H1 (cell line): ENCODE measurements around the gene INA. TPM values are rescaled to one million over a fixed set of nuclear protein-coding genes. Genes with fewer than 3 reads are reported as not detected.
A peak's percentile ranks its signal among the peaks of the same experiment; 100 is the strongest.

Experiments used
- CTCF ChIA-PET: fragments of 300-600 bp; sonication (Branson Sonifier 250); formaldehyde crosslinking; loops from one replicate; lab custom pipeline; 2021; ENCODE audit not compliant: partially characterized antibody; lab: Charles Lee
- POLR2A ChIA-PET: fragments of 300-600 bp; sonication (Branson Sonifier 250); formaldehyde crosslinking; loops from one replicate; lab custom pipeline; 2021; ENCODE audit warnings: inconsistent platforms; ENCODE audit not compliant: partially characterized antibody; lab: Charles Lee
- DNase-seq, 2 experiments: peaks; one replicate each; pipeline versions ENCODE4 v3.0.0 to v3.0.0-alpha.2; 2010 to 2022; ENCODE audit warnings: low spot score in 2 of 2, low read depth in 1 of 2, mixed read lengths in 1 of 2
- FAIRE-seq: peaks from 2 replicates; lab custom pipeline; 2011; peaks lifted over from hg19 to GRCh38; lab: Jason Lieb, UNC
- H2AFZ ChIP-seq: 2 replicates; pipeline ENCODE4 v1.8.1; 2012; ENCODE audit warnings: low read length, inconsistent platforms
- H2AK5ac ChIP-seq: 2 replicates; pipeline ENCODE4 v1.6.1; 2013; ENCODE audit warnings: low read depth, low read length
- H2BK120ac ChIP-seq: replicated peaks from 2 replicates; pipeline ENCODE3; 2013; ENCODE audit warnings: low read depth, low read length, inconsistent platforms
- H2BK12ac ChIP-seq: 2 replicates; pipeline ENCODE4 v1.6.1; 2013; ENCODE audit warnings: low read depth, low read length
- H2BK15ac ChIP-seq: 2 replicates; pipeline ENCODE4 v1.6.1; 2013; ENCODE audit warnings: low read length
- H2BK20ac ChIP-seq: 2 replicates; pipeline ENCODE4 v1.6.1; 2013; ENCODE audit warnings: low read length
- H2BK5ac ChIP-seq: 2 replicates; pipeline ENCODE4 v1.6.1; 2013; ENCODE audit warnings: low read depth, low read length
- H3K14ac ChIP-seq: 2 replicates; pipeline ENCODE4 v1.6.1; 2013; ENCODE audit warnings: inconsistent platforms; ENCODE audit not compliant: insufficient read length
- H3K18ac ChIP-seq: 2 replicates; pipeline ENCODE4 v1.6.1; 2013; ENCODE audit warnings: low read length; ENCODE audit errors: extremely low read depth
- H3K23ac ChIP-seq: 2 replicates; pipeline ENCODE4 v1.6.1; 2013; ENCODE audit warnings: inconsistent platforms; ENCODE audit not compliant: insufficient read length
- H3K23me2 ChIP-seq: 2 replicates; pipeline ENCODE4 v1.6.1; 2013; ENCODE audit warnings: low read depth, low read length
- H3K27ac ChIP-seq: 2 replicates; pipeline ENCODE4 v1.6.1; 2011; ENCODE audit warnings: low read depth, low read length, inconsistent platforms
- H3K27me3 ChIP-seq, 4 experiments: replicated peaks in 1 of 4; 1 replicate in 1 of 4; 2 replicates in 3 of 4; pipeline versions ENCODE4 v1.6.1 to v1.8.1; 2011 to 2013; ENCODE audit warnings: low read length in 3 of 4, mild to moderate bottlenecking in 3 of 4, inconsistent platforms in 2 of 4, mixed read lengths in 2 of 4, moderate library complexity in 1 of 4; ENCODE audit not compliant: control insufficient read depth in 3 of 4, insufficient read depth in 3 of 4; ENCODE audit errors: extremely low read depth in 1 of 4
- H3K36me3 ChIP-seq, 4 experiments: 2 replicates each; pipeline versions ENCODE4 v1.6.1 to v1.8.1; 2011 to 2013; ENCODE audit warnings: mild to moderate bottlenecking in 4 of 4, low read length in 3 of 4, moderate library complexity in 2 of 4, control low read depth in 1 of 4, inconsistent platforms in 1 of 4; ENCODE audit not compliant: insufficient read depth in 4 of 4, control insufficient read depth in 2 of 4
- H3K4ac ChIP-seq: replicated peaks from 2 replicates; pipeline ENCODE3; 2013; ENCODE audit warnings: low read length, low read depth, mixed read lengths, inconsistent platforms; ENCODE audit not compliant: insufficient read length
- H3K4me1 ChIP-seq, 4 experiments: replicated peaks in 1 of 4; 1 replicate in 1 of 4; 2 replicates in 3 of 4; pipeline versions ENCODE4 v1.6.1 to v1.8.1; 2011 to 2013; ENCODE audit warnings: low read length in 3 of 4, inconsistent platforms in 2 of 4, mixed read lengths in 1 of 4; ENCODE audit not compliant: insufficient read depth in 4 of 4, control insufficient read depth in 3 of 4
- H3K4me2 ChIP-seq, 2 experiments: 2 replicates each; pipeline versions ENCODE4 v1.6.1 to v1.8.1; 2011 to 2013; ENCODE audit warnings: low read depth in 2 of 2, low read length in 2 of 2, control low read depth in 1 of 2, inconsistent platforms in 1 of 2, mild to moderate bottlenecking in 1 of 2; ENCODE audit not compliant: insufficient read depth in 1 of 2
- H3K4me3 ChIP-seq, 4 experiments: fragments of 200-600, 300-600 bp in 1 of 4; sonication (generic), shearing (Covaris generic), sonication (Bioruptor Twin) in 1 of 4; 2 replicates each; pipeline versions ENCODE4 v1.5.1 to v1.8.1; 2011 to 2016; ENCODE audit warnings: low read length in 4 of 4, low read depth in 3 of 4, control low read depth in 2 of 4, inconsistent platforms in 2 of 4, mild to moderate bottlenecking in 2 of 4, mixed read lengths in 1 of 4, moderate library complexity in 1 of 4; ENCODE audit not compliant: insufficient read depth in 2 of 4; ENCODE audit errors: extremely low read depth in 1 of 4
- H3K56ac ChIP-seq: replicated peaks from 2 replicates; pipeline ENCODE3; 2013; ENCODE audit warnings: low read depth, mild to moderate bottlenecking, mixed read lengths, low read length, inconsistent platforms; ENCODE audit not compliant: insufficient read length
- H3K79me1 ChIP-seq: 2 replicates; pipeline ENCODE4 v1.6.1; 2013; ENCODE audit warnings: low read depth, low read length, control low read depth
- H3K79me2 ChIP-seq, 2 experiments: 2 replicates each; pipeline versions ENCODE4 v1.6.1 to v1.8.1; 2012 to 2013; ENCODE audit warnings: low read length in 2 of 2, mild to moderate bottlenecking in 2 of 2, inconsistent platforms in 1 of 2; ENCODE audit not compliant: insufficient read depth in 2 of 2, control insufficient read depth in 1 of 2
- H3K9ac ChIP-seq, 4 experiments: replicated peaks in 1 of 4; 1 replicate in 1 of 4; 2 replicates in 3 of 4; pipeline versions ENCODE4 v1.6.1 to v1.8.1; 2011 to 2013; ENCODE audit warnings: low read depth in 3 of 4, low read length in 3 of 4, control low read depth in 2 of 4, mild to moderate bottlenecking in 2 of 4, moderate library complexity in 2 of 4, inconsistent platforms in 1 of 4; ENCODE audit errors: extremely low read depth in 1 of 4
- H3K9me3 ChIP-seq, 2 experiments: 2 replicates each; pipeline versions ENCODE4 v1.6.1 to v1.8.1; 2012 to 2013; ENCODE audit warnings: mild to moderate bottlenecking in 2 of 2, moderate library complexity in 2 of 2, control low read depth in 1 of 2, inconsistent platforms in 1 of 2, low read depth in 1 of 2, low read length in 1 of 2, mixed read lengths in 1 of 2; ENCODE audit not compliant: insufficient read depth in 2 of 2
- H4K20me1 ChIP-seq, 2 experiments: replicated peaks in 1 of 2; 2 replicates each; pipeline versions ENCODE3 to v1.8.1; 2011 to 2013; ENCODE audit warnings: inconsistent platforms in 2 of 2, low read length in 2 of 2, mild to moderate bottlenecking in 1 of 2; ENCODE audit not compliant: insufficient read depth in 2 of 2, control insufficient read depth in 1 of 2
- H4K5ac ChIP-seq: 2 replicates; pipeline ENCODE4 v1.6.1; 2013; ENCODE audit warnings: low read length, low read depth, mixed read lengths, inconsistent platforms; ENCODE audit not compliant: insufficient read length
- H4K8ac ChIP-seq: 2 replicates; pipeline ENCODE4 v1.8.0; 2013; ENCODE audit warnings: mild to moderate bottlenecking, moderate library complexity, low read length, inconsistent platforms; ENCODE audit not compliant: insufficient read depth; ENCODE audit errors: extremely low read depth
- H4K91ac ChIP-seq: replicated peaks from 2 replicates; pipeline ENCODE3; 2013; ENCODE audit warnings: low read length, mixed read lengths, inconsistent platforms; ENCODE audit not compliant: insufficient read length
- CHD2 ChIP-seq: IDR thresholded peaks from 2 replicates; pipeline ENCODE4 v1.6.1; 2012; ENCODE audit warnings: low read length, improper control_type of control experiment
- E2F6 ChIP-seq: IDR thresholded peaks from 2 replicates; pipeline ENCODE4 v1.6.1; 2012; ENCODE audit warnings: inconsistent platforms
- EGR1 ChIP-seq: IDR thresholded peaks from 2 replicates; pipeline ENCODE4 v1.6.1; 2011; ENCODE audit warnings: low read depth, low read length, borderline replicate concordance
- EZH2 ChIP-seq: fragments of 200-600 bp; sonication (generic); IDR thresholded peaks from 2 replicates; pipeline ENCODE4 v1.7.1; 2012; ENCODE audit warnings: low read depth, mild to moderate bottlenecking, moderate library complexity, low read length, inconsistent platforms; ENCODE audit not compliant: severe bottlenecking
- GABPA ChIP-seq: IDR thresholded peaks from 2 replicates; pipeline ENCODE4 v1.6.1; 2011; ENCODE audit warnings: mild to moderate bottlenecking, low read length, moderate library complexity, borderline replicate concordance; ENCODE audit not compliant: insufficient read depth
- MAFK ChIP-seq: IDR thresholded peaks from 2 replicates; pipeline ENCODE4 v1.6.1; 2012; ENCODE audit warnings: low read depth, mild to moderate bottlenecking, improper control_type of control experiment, low read length
- MAX ChIP-seq: IDR thresholded peaks from 2 replicates; pipeline ENCODE4 v1.6.1; 2012; ENCODE audit warnings: inconsistent platforms
- SUZ12 ChIP-seq: fragments of 200-600 bp; sonication (generic); IDR thresholded peaks from 2 replicates; pipeline ENCODE4 v1.6.1; 2012; ENCODE audit warnings: mild to moderate bottlenecking, inconsistent platforms, low read length, moderate library complexity, mixed read lengths
- TAF7 ChIP-seq: optimal IDR thresholded peaks from 2 replicates; pipeline ENCODE3; 2011; ENCODE audit warnings: low read depth, mild to moderate bottlenecking, inconsistent platforms, low read length, moderate library complexity, borderline replicate concordance
- TBP ChIP-seq: IDR thresholded peaks from 2 replicates; pipeline ENCODE4 v1.6.1; 2011; ENCODE audit warnings: low read depth, low read length, improper control_type of control experiment
- TCF12 ChIP-seq: IDR thresholded peaks from 2 replicates; pipeline ENCODE4 v1.6.1; 2011; ENCODE audit warnings: low read depth, mild to moderate bottlenecking, low read length
- WGBS, 2 experiments: shearing (Covaris generic) in 1 of 2; methylation state at CpG; one replicate each; pipeline versions ENCODE4 v1.1.6 to v1.1.7; 2013 to 2015; ENCODE audit warnings: low lambda C conversion rate in 2 of 2, mixed read lengths in 2 of 2, inconsistent platforms in 1 of 2, low coverage in 1 of 2, missing lambda C conversion rate in 1 of 2; ENCODE audit not compliant: insufficient replicate concordance in 2 of 2, insufficient coverage in 1 of 2, insufficient read length in 1 of 2; ENCODE audit errors: extremely low coverage in 1 of 2, missing lambda C conversion rate in 1 of 2; 5-methylcytosine and 5-hydroxymethylcytosine counted together
- polyA plus RNA-seq, 7 experiments: library from polyadenylated mRNA; depleted of rRNA in 3 of 7; stranded (reverse) in 5 of 7; unstranded in 2 of 7; fragments of >200 nt in 5 of 7; fragments of 200-250 nt in 2 of 7; gene quantifications; 1 replicate in 5 of 7; 2 replicates in 1 of 7; 4 replicates in 1 of 7; pipeline versions ENCODE4 v1.2.1 to v1.2.3, GENCODE V29; 2011 to 2013; ENCODE audit warnings: missing spikeins in 2 of 7, mixed read lengths in 2 of 7
- total RNA-seq: library from RNA; stranded (reverse); fragmentation: NEBNext Ultra II Directional; extraction: Animal tissue kit (Norgen Biotek cat#: 25700); gene quantifications from 2 replicates; pipeline ENCODE4 v1.2.1, GENCODE V29; 2021

The INA gene
- total and polyA plus RNA-seq, 2 of the 8 experiments (the other 6 are each of a cell fraction or from before 2014, with no cell fraction given), result 17.1 to 18.1 TPM

- Histone ChIP-seq H3K4me3 (peak overlapping the region; percentile 49 to 72 (median 64)), H3K4ac (no peak overlapping the region), H3K4me2 (peak overlapping the region; percentile 85 to 88), H3K18ac (peak overlapping the region; percentile 68), H3K9ac (no peak overlapping the region), H3K4me1 (peaks cover 10 to 19% (median 15%) of the 10 kb centered on the region in 4 experiments), H4K20me1 (peaks cover 3 to 12% of the 10 kb centered on the region in 2 experiments), H4K91ac (no peak overlapping the region), H4K8ac (peak overlapping the region; percentile 16; the same call in 1 of the 2 replicates), H2AK5ac (no peak overlapping the region), H3K79me2 (no peaks in the 10 kb centered on the region), H3K9me3 (no peaks in the 10 kb centered on the region), H3K79me1 (no peaks in the 10 kb centered on the region), H3K36me3 (no peaks in the 10 kb centered on the region), H2BK20ac (no peak overlapping the region), H2BK120ac (no peak overlapping the region), H3K27ac (no peak overlapping the region), H2AFZ (no peak overlapping the region), H2BK15ac (no peak overlapping the region), H2BK5ac (no peak overlapping the region), H3K23me2 (peaks cover 16% of the 10 kb centered on the region), H3K56ac (no peak overlapping the region), H3K14ac (no peak overlapping the region), H4K5ac (no peak overlapping the region), H3K27me3 (peaks cover 17 to 40% (median 37%) of the 10 kb centered on the region in 4 experiments), H2BK12ac (no peak overlapping the region), H3K23ac (no peak overlapping the region)
- ChIA-PET POLR2A (interaction anchor here (0.6 to 2.1 kb wide), 6 partner anchors 9 to 358 kb away, joined by 3 to 10 read pairs (median 3); partner anchors contain the start of gene NT5C2), CTCF (interaction anchor here (0.6 to 2.4 kb wide), 9 partner anchors 8 to 39 kb away, joined by 3 to 9 read pairs (median 3); no protein-coding TSS in a partner anchor)
- FAIRE-seq (no peak), DNase-seq (peak in 1 of 2 experiments; percentile 61)
- WGBS, 2 experiments, result 10% methylated on average over 49 of the region's 76 CpGs; no CpG with 5 or more reads in 1 of the 2 experiments
- TF ChIP-seq TAF7, result no peak
- TF ChIP-seq E2F6, result 0 out of 2 replicates have a peak, but pooled peaks have one; percentile 0
- TF ChIP-seq TCF12, result no peak
- TF ChIP-seq GABPA, result no peak
- peak; percentile 61; the same call in 1 of the 2 replicates for TF ChIP-seq MAX
- peak; percentile 80 for TF ChIP-seq SUZ12
- no peak for TF ChIP-seq MAFK
- TF ChIP-seq TBP, result no peak
- TF ChIP-seq CHD2, result no peak
- no peak for TF ChIP-seq EGR1
- peak; percentile 78 for TF ChIP-seq EZH2
These were observed 987 bp downstream of the INA start for GRCh38 chr10:103277713-103278536.
